ENCODE measurements around the gene MRPS25. TPM values are rescaled to one million over a fixed set of nuclear protein-coding genes. Genes with fewer than 3 reads are reported as not detected.
A peak's percentile ranks its signal among the peaks of the same experiment; 100 is the strongest.

MRPS25 gene
- total and polyA plus RNA-seq, 2 experiments from 2014 or later = 27.2 to 41.8 TPM

DNA sequence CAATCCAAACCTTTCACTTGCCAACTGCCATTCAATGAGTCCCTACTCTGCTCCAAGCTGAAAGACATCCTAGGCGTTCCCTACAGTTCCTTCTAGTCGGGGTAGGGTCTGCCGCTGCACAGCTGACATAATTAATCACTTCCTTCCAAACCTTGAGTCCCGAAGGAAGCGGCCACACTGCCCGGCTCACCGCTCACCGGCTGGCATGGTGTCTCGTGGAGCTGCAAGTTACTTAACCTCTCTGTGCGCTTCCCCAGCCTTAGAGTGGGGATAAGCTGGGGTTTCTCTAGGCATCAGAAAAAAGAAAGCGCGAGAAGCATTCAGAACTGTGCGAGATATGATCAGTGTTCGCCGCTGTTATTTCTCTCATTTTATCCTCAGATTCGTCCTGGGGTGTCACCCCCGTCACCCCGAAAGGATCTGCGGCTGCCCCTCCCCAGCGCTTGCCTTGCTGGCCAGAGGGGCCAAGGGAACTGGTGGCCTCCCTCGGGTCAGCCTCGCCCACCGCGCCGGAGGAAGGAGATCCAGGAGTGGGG, 748 bp downstream of the MRPS25 start:
- TF ChIP-seq EZH2phosphoT487 (IDR thresholded peaks at IDR 0.05; ENCODE audit: insufficient read depth, low read depth) (no peak), EZH2 (IDR thresholded peaks at IDR 0.05; ENCODE audit: insufficient read depth, poor library complexity, severe bottlenecking) (no peak)
- Histone ChIP-seq H3K4me3 (peak overlapping the region; percentile 93), H3K9me3 (ENCODE audit: low read depth) (no peaks in the 10 kb centered on the region), H3K79me2 (ENCODE audit: insufficient read depth) (peaks cover 38% of the 10 kb centered on the region), H3K27ac (peak overlapping the region; percentile 73), H3K9me2 (ENCODE audit: insufficient read depth) (no peaks in the 10 kb centered on the region), H3K4me1 (ENCODE audit: insufficient read depth) (peaks cover 15% of the 10 kb centered on the region), H2AFZ (peak overlapping the region; percentile 92), H3K9ac (peak overlapping the region; percentile 97), H3K4me2 (ENCODE audit: unreplicated experiment) (peak overlapping the region; percentile 85), H3K36me3 (ENCODE audit: low read depth) (no peaks in the 10 kb centered on the region), H3K27me3 (replicated peaks; ENCODE audit: insufficient read depth) (no peaks in the 10 kb centered on the region), H3F3A (ENCODE audit: insufficient read depth) (no peaks in the 10 kb centered on the region; the same call in 1 of the 2 replicates), H4K20me1 (ENCODE audit: insufficient read depth) (no peaks in the 10 kb centered on the region)
- peak; percentile 72 for DNase-seq
- WGBS, 2 experiments (ENCODE audit: low coverage in 1 of 2, low lambda C conversion rate in 2 of 2, missing lambda C conversion rate in 2 of 2) = 1 to 2% methylated on average over 25 of the region's 25 CpGs
- in situ Hi-C loops (cut with MboI) = no loop called here

- peak overlapping the region; percentile 93 for H3K4me3 ChIP-seq
- no peak overlapping the region for H3K27ac ChIP-seq
- H3K27me3 ChIP-seq (replicated peaks; ENCODE audit: insufficient read depth) = no peaks in the 10 kb centered on the region
- H3K4me1 ChIP-seq (ENCODE audit: insufficient read depth) = peaks cover 15% of the 10 kb centered on the region
- H3K9ac ChIP-seq = peak overlapping the region; percentile 97
- H3K36me3 ChIP-seq (ENCODE audit: low read depth) = no peaks in the 10 kb centered on the region
- peak overlapping the region; percentile 92; the same call in 1 of the 2 replicates for H2AFZ ChIP-seq
- DNase-seq = peak; percentile 11
- H3K9me3 ChIP-seq (ENCODE audit: low read depth) = no peaks in the 10 kb centered on the region
- no peak for TF ChIP-seq EZH2phosphoT487 (IDR thresholded peaks at IDR 0.05; ENCODE audit: insufficient read depth, low read depth)
- TF ChIP-seq EZH2 (IDR thresholded peaks at IDR 0.05; ENCODE audit: insufficient read depth, poor library complexity, severe bottlenecking) = no peak
- in situ Hi-C loops (cut with MboI) = no loop called here
- H3K79me2 ChIP-seq (ENCODE audit: insufficient read depth) = peaks cover 42% of the 10 kb centered on the region
- no peaks in the 10 kb centered on the region for H4K20me1 ChIP-seq (ENCODE audit: insufficient read depth)
- H3K4me2 ChIP-seq (ENCODE audit: unreplicated experiment) = peak overlapping the region; percentile 85
- 74 to 75% methylated on average over 13 of the region's 13 CpGs for WGBS, 2 experiments (ENCODE audit: low coverage in 1 of 2, low lambda C conversion rate in 2 of 2, missing lambda C conversion rate in 2 of 2)
- no peaks in the 10 kb centered on the region; the same call in 1 of the 2 replicates for H3F3A ChIP-seq (ENCODE audit: insufficient read depth)
- no peaks in the 10 kb centered on the region for H3K9me2 ChIP-seq (ENCODE audit: insufficient read depth)
Observed at GRCh38 chr3:15063656-15064286, 1.3 kb downstream of the MRPS25 start.

DNA sequence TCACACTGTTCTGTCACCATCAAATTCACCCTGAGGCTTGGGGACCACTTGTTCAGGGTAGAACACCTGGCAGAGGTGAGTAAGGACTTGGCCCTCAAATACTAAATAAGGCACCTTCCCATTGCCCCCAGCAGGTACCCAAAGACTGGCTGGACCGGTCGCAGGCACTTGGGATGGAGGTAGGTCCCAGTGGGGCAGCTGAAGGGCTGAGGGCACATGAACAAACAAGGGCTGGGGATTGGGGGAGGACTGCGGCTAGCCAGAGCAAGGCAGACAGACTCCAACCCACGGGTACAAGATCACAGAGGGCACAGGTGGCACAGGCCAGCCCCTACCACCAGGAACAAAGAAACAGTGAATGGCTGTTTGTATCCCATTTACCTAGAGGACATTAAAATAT, 1.9 kb downstream of the MRPS25 start:
- Histone ChIP-seq H3F3A (ENCODE audit: insufficient read depth) (no peaks in the 10 kb centered on the region; the same call in 1 of the 2 replicates), H3K9me2 (ENCODE audit: insufficient read depth) (no peaks in the 10 kb centered on the region), H3K79me2 (ENCODE audit: insufficient read depth) (peaks cover 47% of the 10 kb centered on the region), H3K27me3 (replicated peaks; ENCODE audit: insufficient read depth) (no peaks in the 10 kb centered on the region), H3K9me3 (ENCODE audit: low read depth) (no peaks in the 10 kb centered on the region), H2AFZ (no peak overlapping the region), H3K4me1 (ENCODE audit: insufficient read depth) (peaks cover 15% of the 10 kb centered on the region), H3K27ac (no peak overlapping the region), H3K36me3 (ENCODE audit: low read depth) (no peaks in the 10 kb centered on the region), H3K9ac (peak overlapping the region; percentile 97; the same call in 1 of the 2 replicates), H4K20me1 (ENCODE audit: insufficient read depth) (no peaks in the 10 kb centered on the region), H3K4me3 (peak overlapping the region; percentile 93), H3K4me2 (ENCODE audit: unreplicated experiment) (peak overlapping the region; percentile 85)
- TF ChIP-seq EZH2phosphoT487 (IDR thresholded peaks at IDR 0.05; ENCODE audit: insufficient read depth, low read depth) = no peak
- no peak for TF ChIP-seq EZH2 (IDR thresholded peaks at IDR 0.05; ENCODE audit: insufficient read depth, poor library complexity, severe bottlenecking)
- no peak for DNase-seq
- in situ Hi-C loops (cut with MboI) = no loop called here
- 72 to 73% methylated on average over 4 of the region's 4 CpGs for WGBS, 2 experiments (ENCODE audit: low coverage in 1 of 2, low lambda C conversion rate in 2 of 2, missing lambda C conversion rate in 2 of 2)

- in situ Hi-C loops (cut with MboI) = no loop called here
- WGBS, 2 experiments (ENCODE audit: low coverage in 1 of 2, low lambda C conversion rate in 2 of 2, missing lambda C conversion rate in 2 of 2) = 92 to 96% methylated on average over 3 of the region's 3 CpGs
Observed at GRCh38 chr3:15060029-15060428, 5.1 kb downstream of the MRPS25 start.

More at GRCh38 chr3:15060029-15060428, 5.1 kb downstream of the MRPS25 start:
- H3K4me2 ChIP-seq (ENCODE audit: unreplicated experiment) = no peak overlapping the region
- no peaks in the 10 kb centered on the region for H4K20me1 ChIP-seq (ENCODE audit: insufficient read depth)
- no peaks in the 10 kb centered on the region for H3K27me3 ChIP-seq (replicated peaks; ENCODE audit: insufficient read depth)
- no peak overlapping the region for H3K27ac ChIP-seq
- H3K9ac ChIP-seq = no peak overlapping the region
- H3K36me3 ChIP-seq (ENCODE audit: low read depth) = peaks cover 5% of the 10 kb centered on the region; the same call in 1 of the 2 replicates
- TF ChIP-seq EZH2 (IDR thresholded peaks at IDR 0.05; ENCODE audit: insufficient read depth, poor library complexity, severe bottlenecking) (no peak), EZH2phosphoT487 (IDR thresholded peaks at IDR 0.05; ENCODE audit: insufficient read depth, low read depth) (no peak)
- H3K9me3 ChIP-seq (ENCODE audit: low read depth) = no peaks in the 10 kb centered on the region
- no peak overlapping the region for H2AFZ ChIP-seq
- no peak for DNase-seq
- H3K4me1 ChIP-seq (ENCODE audit: insufficient read depth) = peaks cover 17% of the 10 kb centered on the region
- H3F3A ChIP-seq (ENCODE audit: insufficient read depth) = no peaks in the 10 kb centered on the region; the same call in 1 of the 2 replicates
- H3K79me2 ChIP-seq (ENCODE audit: insufficient read depth) = peaks cover 78% of the 10 kb centered on the region
- H3K4me3 ChIP-seq = no peak overlapping the region
- H3K9me2 ChIP-seq (ENCODE audit: insufficient read depth) = no peaks in the 10 kb centered on the region
